ENCODE measurements around the gene LETM1. TPM values are rescaled to one million over a fixed set of nuclear protein-coding genes. Genes with fewer than 3 reads are reported as not detected.

The LETM1 gene
- total RNA-seq, 3 donors from 2014 or later = 128 to 141 (median 133) TPM

- no peaks in the 10 kb centered on the region for H3K27me3 Mint-ChIP-seq (ENCODE audit: low read depth)
- no peak overlapping the region for H3K4me3 Mint-ChIP-seq
- ATAC-seq = no peak
- DNase-seq = no peak
- no peaks in the 10 kb centered on the region for H3K9me3 Mint-ChIP-seq
- peaks cover 6% of the 10 kb centered on the region for H3K4me1 Mint-ChIP-seq (ENCODE audit: low read depth)
- H3K36me3 Mint-ChIP-seq (ENCODE audit: insufficient read depth) = peaks cover 36% of the 10 kb centered on the region
Measured at GRCh38 chr4:1834047-1834775, 21.7 kb downstream of the LETM1 start.

DNA sequence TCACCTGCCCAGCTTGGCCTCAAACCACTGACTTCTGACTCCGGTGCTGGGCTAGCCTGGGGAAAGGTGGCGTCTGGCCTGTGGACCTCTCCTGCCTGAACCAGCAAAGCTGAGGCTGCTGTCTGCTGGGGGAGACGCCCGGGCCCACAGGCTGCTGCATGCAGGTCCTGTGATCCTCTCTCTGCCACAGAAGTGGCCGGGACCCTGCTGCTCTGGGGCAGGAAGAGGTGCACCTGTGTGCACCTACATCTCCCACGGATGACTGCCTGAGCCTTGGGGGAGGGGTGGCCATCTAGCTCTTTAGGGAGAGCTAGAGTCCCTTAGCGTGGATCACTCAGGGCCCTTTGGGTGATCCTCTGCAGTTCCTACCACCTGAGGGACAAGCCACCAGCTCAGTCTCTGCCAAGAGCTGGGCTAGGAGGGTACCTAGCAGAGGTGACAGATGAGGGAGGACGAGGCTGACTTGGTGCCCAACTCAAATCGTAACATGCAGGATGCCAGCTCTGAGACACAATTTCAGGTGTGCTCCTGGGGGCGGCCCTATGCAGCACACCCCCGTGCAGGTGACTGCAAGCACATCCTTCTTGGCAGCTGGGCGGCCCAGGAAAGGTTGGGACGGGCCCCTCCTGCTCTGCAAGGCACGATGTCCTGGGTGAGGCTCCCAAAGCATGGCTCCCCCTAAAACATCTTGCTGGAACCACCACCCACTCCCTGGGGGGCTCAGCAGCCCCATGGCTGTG is 22.5 kb downstream of the LETM1 start:
- Mint-ChIP-seq H3K4me1 (ENCODE audit: low read depth) (peaks cover 6% of the 10 kb centered on the region), H3K9me3 (no peaks in the 10 kb centered on the region), H3K36me3 (ENCODE audit: insufficient read depth) (peaks cover 33% of the 10 kb centered on the region), H3K4me3 (no peak overlapping the region), H3K27me3 (ENCODE audit: low read depth) (no peaks in the 10 kb centered on the region)
- DNase-seq (no peak), ATAC-seq (no peak)

DNA sequence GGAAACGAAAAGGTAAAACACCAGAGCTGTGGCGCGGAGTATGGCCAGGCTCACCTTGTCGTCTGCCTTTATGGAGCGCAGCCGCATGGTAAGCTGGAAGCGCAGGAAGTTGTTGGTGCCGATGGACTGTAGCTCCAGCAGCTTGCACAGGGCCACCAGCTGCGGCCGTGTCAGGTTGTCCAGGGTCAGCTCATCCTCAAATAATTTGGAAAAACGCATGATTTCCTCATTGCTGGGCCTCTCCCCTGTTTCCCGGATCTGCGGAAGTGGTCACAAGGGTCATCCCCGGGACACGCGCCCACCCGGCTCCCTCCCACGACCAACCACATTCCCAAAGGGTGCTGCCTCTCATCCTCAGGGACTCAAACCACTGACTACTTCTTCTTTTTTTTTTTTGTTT is 23.3 kb downstream of the LETM1 start:
- H3K36me3 Mint-ChIP-seq (ENCODE audit: insufficient read depth) = peaks cover 33% of the 10 kb centered on the region
- no peak overlapping the region for H3K4me3 Mint-ChIP-seq
- no peaks in the 10 kb centered on the region for H3K9me3 Mint-ChIP-seq
- no peaks in the 10 kb centered on the region for H3K27me3 Mint-ChIP-seq (ENCODE audit: low read depth)
- peaks cover 6% of the 10 kb centered on the region for H3K4me1 Mint-ChIP-seq (ENCODE audit: low read depth)
- no peak for ATAC-seq
- no peak for DNase-seq

- Mint-ChIP-seq H3K9me3 (no peaks in the 10 kb centered on the region), H3K36me3 (ENCODE audit: insufficient read depth) (peaks cover 31% of the 10 kb centered on the region), H3K27me3 (ENCODE audit: low read depth) (no peaks in the 10 kb centered on the region), H3K4me3 (no peak overlapping the region), H3K4me1 (ENCODE audit: low read depth) (peaks cover 6% of the 10 kb centered on the region)
- no peak for DNase-seq
- no peak for ATAC-seq
Measured at GRCh38 chr4:1831331-1831730, 24.6 kb downstream of the LETM1 start.

DNA sequence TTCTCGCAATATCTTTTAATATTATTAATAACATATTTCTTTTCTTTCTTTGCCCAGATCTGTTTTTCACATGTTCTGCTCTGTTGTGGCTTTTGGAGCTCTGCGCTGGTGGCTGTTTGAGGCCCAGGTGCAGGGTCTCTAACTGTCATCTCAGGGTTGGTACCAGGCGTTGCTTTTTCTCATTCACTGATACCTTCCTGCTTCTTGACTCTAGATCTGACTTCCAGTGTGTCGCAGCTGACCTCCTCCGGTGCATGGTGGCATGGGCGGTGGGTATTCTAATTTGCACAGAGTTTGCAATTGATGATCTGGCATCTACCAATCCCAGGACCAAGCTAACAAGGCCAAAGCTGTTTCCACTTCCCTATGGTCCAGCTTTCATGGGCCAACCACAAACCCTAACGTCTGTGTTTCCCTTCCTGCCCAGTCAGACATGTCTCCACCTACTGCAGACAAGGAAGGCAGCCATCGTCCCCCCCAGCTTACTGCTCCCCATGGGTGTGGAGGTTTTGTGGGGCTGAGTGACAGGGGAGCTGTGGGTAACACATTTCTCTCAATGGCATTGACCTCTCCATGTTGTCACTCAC is 25.2 kb downstream of the LETM1 start:
- Mint-ChIP-seq H3K4me3 (no peak overlapping the region), H3K27me3 (ENCODE audit: low read depth) (no peaks in the 10 kb centered on the region), H3K9me3 (no peaks in the 10 kb centered on the region), H3K36me3 (ENCODE audit: insufficient read depth) (peaks cover 32% of the 10 kb centered on the region), H3K4me1 (ENCODE audit: low read depth) (peaks cover 6% of the 10 kb centered on the region)
- DNase-seq = no peak
- no peak for ATAC-seq

DNA sequence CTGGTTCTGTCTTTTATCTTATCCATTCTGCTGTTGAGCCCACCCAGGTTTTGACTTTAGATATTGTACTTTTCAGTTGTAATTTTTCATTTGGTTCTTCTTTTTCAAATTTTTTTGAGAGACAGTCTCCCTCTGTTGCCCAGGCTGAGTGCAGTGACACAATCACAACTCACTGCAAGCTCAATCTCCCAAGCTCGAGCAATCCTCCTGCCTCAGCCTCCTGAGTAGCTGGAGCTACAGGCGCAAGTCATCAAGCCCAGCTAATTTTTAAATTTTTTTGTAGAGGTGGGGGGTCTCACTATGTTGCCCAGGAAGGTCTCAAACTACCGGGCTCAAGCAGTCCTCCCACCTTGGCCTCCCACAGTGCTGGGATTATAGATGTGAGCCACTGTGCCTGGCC is 25.7 kb downstream of the LETM1 start:
- no peak overlapping the region for H3K4me3 Mint-ChIP-seq

GRCh38 chr4:1826531-1827350 is 29.2 kb downstream of the LETM1 start:
- Mint-ChIP-seq H3K36me3 (ENCODE audit: insufficient read depth) (peaks cover 45% of the 10 kb centered on the region), H3K27me3 (ENCODE audit: low read depth) (no peaks in the 10 kb centered on the region), H3K4me1 (ENCODE audit: low read depth) (no peaks in the 10 kb centered on the region), H3K9me3 (no peaks in the 10 kb centered on the region), H3K4me3 (no peak overlapping the region)
- ATAC-seq (no peak), DNase-seq (no peak)

More for the DNA sequence above, 25.7 kb downstream of the LETM1 start:
- Mint-ChIP-seq H3K9me3 (no peaks in the 10 kb centered on the region), H3K27me3 (ENCODE audit: low read depth) (no peaks in the 10 kb centered on the region), H3K36me3 (ENCODE audit: insufficient read depth) (peaks cover 33% of the 10 kb centered on the region), H3K4me1 (ENCODE audit: low read depth) (peaks cover 6% of the 10 kb centered on the region)
- ATAC-seq (no peak), DNase-seq (no peak)

DNA sequence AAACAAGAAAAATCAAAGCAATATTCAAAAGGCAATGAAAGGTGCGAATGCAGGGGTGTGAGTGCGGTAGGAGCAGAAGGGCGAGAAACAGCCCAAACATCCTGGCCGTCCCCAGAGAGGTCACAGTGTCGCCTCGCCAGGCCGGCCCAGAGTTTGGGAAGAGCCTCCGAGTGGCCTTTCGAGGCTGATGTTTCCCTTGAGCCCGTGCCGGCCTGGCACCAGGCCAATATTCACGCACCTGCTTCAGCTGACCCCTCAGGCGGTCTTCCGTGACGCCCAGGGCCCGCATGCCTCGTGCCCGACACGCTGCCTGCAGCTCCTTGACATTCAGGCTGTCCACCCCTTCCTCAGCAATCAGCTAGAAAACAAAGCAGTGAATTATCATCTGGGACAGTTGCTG is 30.6 kb downstream of the LETM1 start:
- Mint-ChIP-seq H3K4me3 (no peak overlapping the region), H3K27me3 (ENCODE audit: low read depth) (no peaks in the 10 kb centered on the region), H3K4me1 (ENCODE audit: low read depth) (no peaks in the 10 kb centered on the region), H3K36me3 (ENCODE audit: insufficient read depth) (peaks cover 39% of the 10 kb centered on the region), H3K9me3 (no peaks in the 10 kb centered on the region)
- DNase-seq (no peak), ATAC-seq (no peak)

DNA sequence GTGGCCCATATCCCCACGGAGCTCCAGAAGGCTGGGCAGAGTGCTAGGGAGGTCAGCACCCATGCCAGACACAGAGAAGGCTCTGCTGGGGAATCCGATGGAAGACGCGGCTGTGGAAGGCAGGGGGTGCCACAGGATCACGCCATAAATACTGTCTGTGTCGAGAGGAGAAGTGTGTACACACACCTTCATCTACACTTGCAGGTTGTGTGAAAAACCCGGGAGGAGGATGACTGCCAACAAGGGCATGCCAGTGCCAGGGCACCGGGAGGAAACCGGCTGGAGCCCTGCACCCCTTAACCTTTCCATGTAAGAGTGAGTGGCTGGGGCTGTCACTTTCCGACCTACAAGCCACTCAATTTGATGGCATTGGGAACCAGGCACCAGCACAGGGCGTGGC is 31.2 kb downstream of the LETM1 start:
- Mint-ChIP-seq H3K27me3 (ENCODE audit: low read depth) (no peaks in the 10 kb centered on the region), H3K4me1 (ENCODE audit: low read depth) (no peaks in the 10 kb centered on the region), H3K4me3 (no peak overlapping the region), H3K9me3 (no peaks in the 10 kb centered on the region), H3K36me3 (ENCODE audit: insufficient read depth) (peaks cover 40% of the 10 kb centered on the region)
- ATAC-seq (no peak), DNase-seq (no peak)

GRCh38 chr4:1823545-1823932 is 32.4 kb downstream of the LETM1 start:
- H3K27me3 Mint-ChIP-seq (ENCODE audit: low read depth) = no peaks in the 10 kb centered on the region
- DNase-seq (no peak), ATAC-seq (no peak)
- H3K4me1 Mint-ChIP-seq (ENCODE audit: low read depth) = no peaks in the 10 kb centered on the region
- H3K4me3 Mint-ChIP-seq = no peak overlapping the region
- H3K9me3 Mint-ChIP-seq = no peaks in the 10 kb centered on the region
- H3K36me3 Mint-ChIP-seq (ENCODE audit: insufficient read depth) = peaks cover 40% of the 10 kb centered on the region

- H3K36me3 Mint-ChIP-seq (ENCODE audit: insufficient read depth) = peaks cover 40% of the 10 kb centered on the region
- no peak for ATAC-seq
- H3K4me1 Mint-ChIP-seq (ENCODE audit: low read depth) = no peaks in the 10 kb centered on the region
- DNase-seq = no peak
- no peaks in the 10 kb centered on the region for H3K9me3 Mint-ChIP-seq
- H3K4me3 Mint-ChIP-seq = no peak overlapping the region
- H3K27me3 Mint-ChIP-seq (ENCODE audit: low read depth) = no peaks in the 10 kb centered on the region
Measured at GRCh38 chr4:1822568-1823544, 33.1 kb downstream of the LETM1 start.

- H3K9me3 Mint-ChIP-seq = no peaks in the 10 kb centered on the region
- H3K27me3 Mint-ChIP-seq (ENCODE audit: low read depth) = no peaks in the 10 kb centered on the region
- peaks cover 43% of the 10 kb centered on the region for H3K36me3 Mint-ChIP-seq (ENCODE audit: insufficient read depth)
- DNase-seq = no peak
- no peaks in the 10 kb centered on the region for H3K4me1 Mint-ChIP-seq (ENCODE audit: low read depth)
- no peak overlapping the region for H3K4me3 Mint-ChIP-seq
- ATAC-seq = no peak
Measured at GRCh38 chr4:1821679-1822567, 34.0 kb downstream of the LETM1 start.

DNA sequence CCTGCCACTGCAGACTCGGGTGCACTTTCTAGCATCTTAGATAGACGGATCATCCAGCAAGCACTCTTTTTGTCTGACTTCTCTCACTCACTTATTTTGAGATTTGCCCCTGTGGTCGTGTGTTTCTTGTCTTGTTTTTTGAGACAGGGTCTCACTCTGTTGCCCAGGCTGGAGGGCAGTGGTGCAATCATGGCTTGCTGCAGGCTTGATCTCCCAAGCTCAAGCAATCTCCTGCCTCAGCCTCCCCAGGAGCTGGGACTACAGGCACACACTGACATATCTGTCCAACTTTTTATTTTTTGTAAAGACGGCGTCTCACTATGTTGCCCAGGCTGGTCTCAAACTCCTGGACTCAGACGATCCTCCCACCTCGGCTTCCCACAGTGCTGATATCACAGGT is 36.1 kb downstream of the LETM1 start:
- Mint-ChIP-seq H3K27me3 (ENCODE audit: low read depth) (no peaks in the 10 kb centered on the region), H3K4me1 (ENCODE audit: low read depth) (no peaks in the 10 kb centered on the region), H3K9me3 (no peaks in the 10 kb centered on the region), H3K4me3 (no peak overlapping the region), H3K36me3 (ENCODE audit: insufficient read depth) (peaks cover 43% of the 10 kb centered on the region)
- DNase-seq = no peak
- no peak for ATAC-seq
